ENCODE results near the gene ALKBH7. TPM values are rescaled to one million over a fixed set of nuclear protein-coding genes. Genes with fewer than 3 reads are reported as not detected.
A peak's percentile ranks its signal among the peaks of the same experiment; 100 is the strongest.

ALKBH7 gene
- total RNA-seq, 2 experiments from 2014 or later = 61.0 to 75.9 TPM

DNA sequence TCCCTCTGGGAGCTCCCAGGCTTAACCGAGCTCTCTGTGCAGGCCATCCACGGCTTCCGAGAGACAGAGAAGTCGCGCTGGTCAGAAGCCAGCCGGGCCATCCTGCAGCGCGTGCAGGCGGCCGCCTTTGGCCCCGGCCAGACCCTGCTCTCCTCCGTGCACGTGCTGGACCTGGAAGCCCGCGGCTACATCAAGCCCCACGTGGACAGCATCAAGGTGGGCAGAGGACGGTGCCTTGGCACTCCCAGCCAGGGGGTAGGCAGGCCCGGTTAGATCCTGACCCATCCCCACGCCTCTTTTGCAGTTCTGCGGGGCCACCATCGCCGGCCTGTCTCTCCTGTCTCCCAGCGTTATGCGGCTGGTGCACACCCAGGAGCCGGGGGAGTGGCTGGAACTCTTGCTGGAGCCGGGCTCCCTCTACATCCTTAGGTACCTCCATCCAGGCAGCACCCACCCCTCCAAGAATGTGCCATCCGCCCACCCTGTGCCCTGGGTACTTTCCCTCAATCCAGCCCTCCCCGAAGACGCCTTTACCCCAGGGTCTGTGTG, 1.6 kb downstream of the ALKBH7 start:
- Histone ChIP-seq H3K4me1 (ENCODE audit: insufficient read depth, low read length, poor library complexity, severe bottlenecking) (peaks cover 13% of the 10 kb centered on the region), H3K4me3 (ENCODE audit: low read depth, low read length, poor library complexity, severe bottlenecking) (peak overlapping the region; percentile 68), H2AFZ (ENCODE audit: low read length) (peak overlapping the region; percentile 67; the same call in 1 of the 2 replicates), H3K9me3 (ENCODE audit: low read length) (no peaks in the 10 kb centered on the region), H3K4me2 (ENCODE audit: low read length) (peak overlapping the region; percentile 84), H3K36me3 (ENCODE audit: insufficient read depth, low read length) (peaks cover 17% of the 10 kb centered on the region), H3K9me2 (ENCODE audit: insufficient read depth, low read length) (no peaks in the 10 kb centered on the region), H3K79me2 (ENCODE audit: insufficient read depth, low read depth, low read length) (no peaks in the 10 kb centered on the region), H3K27ac (ENCODE audit: low read depth, low read length, poor library complexity, severe bottlenecking) (peak overlapping the region; percentile 50), H4K20me1 (ENCODE audit: insufficient read depth, low read length) (no peaks in the 10 kb centered on the region)
- ChIA-PET POLR2A (interaction anchor here (0.5 kb wide), 1 partner anchor 13 kb away, joined by 3 read pairs; the partner anchor contains the start of gene CLPP), CTCF (ENCODE audit: unreplicated experiment) (no interaction called here)
- intact Hi-C loops (cut with micrococcal nuclease; ENCODE audit: unreplicated experiment) = no loop called here
- BruUV-seq (replicated peaks) = TSS peak; percentile 60
- TF ChIP-seq, protein P1, sequence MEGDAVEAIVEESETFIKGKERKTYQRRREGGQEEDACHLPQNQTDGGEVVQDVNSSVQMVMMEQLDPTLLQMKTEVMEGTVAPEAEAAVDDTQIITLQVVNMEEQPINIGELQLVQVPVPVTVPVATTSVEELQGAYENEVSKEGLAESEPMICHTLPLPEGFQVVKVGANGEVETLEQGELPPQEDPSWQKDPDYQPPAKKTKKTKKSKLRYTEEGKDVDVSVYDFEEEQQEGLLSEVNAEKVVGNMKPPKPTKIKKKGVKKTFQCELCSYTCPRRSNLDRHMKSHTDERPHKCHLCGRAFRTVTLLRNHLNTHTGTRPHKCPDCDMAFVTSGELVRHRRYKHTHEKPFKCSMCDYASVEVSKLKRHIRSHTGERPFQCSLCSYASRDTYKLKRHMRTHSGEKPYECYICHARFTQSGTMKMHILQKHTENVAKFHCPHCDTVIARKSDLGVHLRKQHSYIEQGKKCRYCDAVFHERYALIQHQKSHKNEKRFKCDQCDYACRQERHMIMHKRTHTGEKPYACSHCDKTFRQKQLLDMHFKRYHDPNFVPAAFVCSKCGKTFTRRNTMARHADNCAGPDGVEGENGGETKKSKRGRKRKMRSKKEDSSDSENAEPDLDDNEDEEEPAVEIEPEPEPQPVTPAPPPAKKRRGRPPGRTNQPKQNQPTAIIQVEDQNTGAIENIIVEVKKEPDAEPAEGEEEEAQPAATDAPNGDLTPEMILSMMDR (conservative IDR thresholded peaks at IDR 0.05; ENCODE audit: low read length) = no peak
- TF ChIP-seq EZH2phosphoT487 (IDR thresholded peaks at IDR 0.05; ENCODE audit: borderline replicate concordance, low read depth, low read length) = no peak
- DNase-seq (ENCODE audit: low spot score) = no peak

GRCh38 chr19:6374711-6375410, 2.3 kb downstream of the ALKBH7 start:
- ChIA-PET POLR2A (interaction anchor here (0.5 to 0.6 kb wide), 2 partner anchors 13 to 77 kb away, joined by 3 read pairs; partner anchors contain the start of gene CLPP), CTCF (ENCODE audit: unreplicated experiment) (no interaction called here)
- intact Hi-C loops (cut with micrococcal nuclease; ENCODE audit: unreplicated experiment) = no loop called here
- no peak for TF ChIP-seq EZH2phosphoT487 (IDR thresholded peaks at IDR 0.05; ENCODE audit: borderline replicate concordance, low read depth, low read length)
- TF ChIP-seq, protein P1 (conservative IDR thresholded peaks at IDR 0.05; ENCODE audit: low read length) = no peak
- H3K27ac ChIP-seq (ENCODE audit: low read depth, low read length, poor library complexity, severe bottlenecking) = no peak overlapping the region
- no peaks in the 10 kb centered on the region for H4K20me1 ChIP-seq (ENCODE audit: insufficient read depth, low read length)
- no peaks in the 10 kb centered on the region for H3K79me2 ChIP-seq (ENCODE audit: insufficient read depth, low read depth, low read length)
- DNase-seq (ENCODE audit: low spot score) = no peak
- no peak overlapping the region for H2AFZ ChIP-seq (ENCODE audit: low read length)
- no peak overlapping the region for H3K4me2 ChIP-seq (ENCODE audit: low read length)
- H3K9me2 ChIP-seq (ENCODE audit: insufficient read depth, low read length) = no peaks in the 10 kb centered on the region
- H3K36me3 ChIP-seq (ENCODE audit: insufficient read depth, low read length) = peaks cover 21% of the 10 kb centered on the region
- H3K4me1 ChIP-seq (ENCODE audit: insufficient read depth, low read length, poor library complexity, severe bottlenecking) = peaks cover 13% of the 10 kb centered on the region
- no TSS peak for BruUV-seq (replicated peaks)
- H3K9me3 ChIP-seq (ENCODE audit: low read length) = no peaks in the 10 kb centered on the region
- no peak overlapping the region for H3K4me3 ChIP-seq (ENCODE audit: low read depth, low read length, poor library complexity, severe bottlenecking)
